HG03064 (cell line): ENCODE data around the gene OLFM1.

Source experiments
- ATAC-seq: cut with Tn5 transposase; IDR thresholded peaks from one replicate; pipeline ENCODE4 v1.9.1; 2021; ENCODE audit warnings: low read depth; ENCODE audit not compliant: unreplicated experiment

The OLFM1 gene

GRCh38 chr9:135127718-135128670 is 40.5 kb downstream of the OLFM1 start:
- ATAC-seq: no peak

- ATAC-seq: no peak
These were observed 41.7 kb downstream of the OLFM1 start for GRCh38 chr9:135129137-135129695.

- no peak for ATAC-seq
These were observed 42.9 kb downstream of the OLFM1 start for GRCh38 chr9:135130207-135130976.

- no peak for ATAC-seq
These were observed 44.0 kb downstream of the OLFM1 start for GRCh38 chr9:135131488-135131887.

- no peak for ATAC-seq
These were observed 44.5 kb downstream of the OLFM1 start for GRCh38 chr9:135132008-135132407.

- no peak for ATAC-seq
These were observed 47.0 kb downstream of the OLFM1 start for GRCh38 chr9:135134268-135135022.

GRCh38 chr9:135135171-135135928 is 47.9 kb downstream of the OLFM1 start:
- ATAC-seq: no peak

GRCh38 chr9:135135929-135136315 is 48.5 kb downstream of the OLFM1 start:
- ATAC-seq: no peak

- no peak for ATAC-seq
These were observed 49.0 kb downstream of the OLFM1 start for GRCh38 chr9:135136481-135136880.

- ATAC-seq: no peak
These were observed 49.7 kb downstream of the OLFM1 start for GRCh38 chr9:135136991-135137832.

GRCh38 chr9:135138078-135138855 is 50.8 kb downstream of the OLFM1 start:
- no peak for ATAC-seq

GRCh38 chr9:135139366-135139959 is 52.0 kb downstream of the OLFM1 start:
- no peak for ATAC-seq

- no peak for ATAC-seq
These were observed 53.8 kb downstream of the OLFM1 start for GRCh38 chr9:135141183-135141774.

- no peak for ATAC-seq
These were observed 57.2 kb downstream of the OLFM1 start for GRCh38 chr9:135144581-135145170.

- ATAC-seq: no peak
These were observed 57.8 kb downstream of the OLFM1 start for GRCh38 chr9:135145312-135145711.

- no peak for ATAC-seq
These were observed 58.8 kb downstream of the OLFM1 start for GRCh38 chr9:135146241-135146640.
